HG02938 (cell line): ENCODE data around the gene GRIK2.
"Not testable (repeated sequence)": the region's sequence is repeated elsewhere in the genome, so short reads cannot be mapped to it uniquely, and the experiment has no call there.

Experiments
- ATAC-seq: cut with Tn5 transposase; IDR thresholded peaks from one replicate; pipeline ENCODE4 v1.9.1; 2021; ENCODE audit warnings: mild to moderate bottlenecking, moderate library complexity; ENCODE audit not compliant: unreplicated experiment

Gene GRIK2

DNA sequence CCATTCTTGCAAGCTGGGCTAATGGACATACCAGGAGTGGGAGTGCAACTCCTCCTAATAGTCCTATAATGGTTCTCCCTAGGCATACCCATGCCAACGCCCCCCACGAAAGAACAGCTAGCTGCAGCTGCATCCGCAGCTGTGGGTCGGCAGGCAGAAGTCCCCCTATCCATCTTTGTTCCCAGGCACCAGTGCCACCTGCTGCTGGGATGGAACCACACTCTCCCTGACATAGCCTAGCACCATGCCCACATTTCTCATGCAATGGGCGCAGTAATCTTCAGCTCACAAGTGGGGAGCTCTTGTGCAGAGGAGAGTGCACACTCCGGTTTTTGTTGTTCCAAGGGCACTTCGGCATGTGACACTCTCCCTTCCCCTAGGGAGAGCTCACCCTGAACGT, 567.8 kb downstream of the GRIK2 start:
- no peak for ATAC-seq

GRCh38 chr6:101980924-101981323, 587.4 kb downstream of the GRIK2 start:
- ATAC-seq: no peak

DNA sequence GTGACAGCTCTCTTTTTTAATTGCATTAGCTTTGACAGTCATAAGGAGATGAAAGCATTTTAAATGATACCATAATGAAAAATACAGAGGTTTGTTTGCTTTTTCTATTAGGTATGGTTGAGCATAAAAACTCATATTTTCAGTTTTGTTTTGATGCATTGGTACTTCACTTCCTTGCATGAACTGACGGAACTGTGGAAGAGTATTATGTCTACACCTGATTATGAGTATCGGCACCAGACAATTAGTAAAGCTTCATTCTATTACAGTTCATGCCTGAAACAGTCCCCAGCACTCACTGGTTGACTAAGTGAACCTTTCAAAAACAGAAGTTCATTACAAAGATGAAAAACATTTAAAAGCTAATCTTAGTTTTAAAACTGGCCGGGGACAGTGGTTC, 593.0 kb downstream of the GRIK2 start:
- no peak for ATAC-seq

- no peak for ATAC-seq
Observed at GRCh38 chr6:101992286-101992685, 598.8 kb downstream of the GRIK2 start.

GRCh38 chr6:101994521-101994920, 601.0 kb downstream of the GRIK2 start:
- ATAC-seq: no peak

DNA sequence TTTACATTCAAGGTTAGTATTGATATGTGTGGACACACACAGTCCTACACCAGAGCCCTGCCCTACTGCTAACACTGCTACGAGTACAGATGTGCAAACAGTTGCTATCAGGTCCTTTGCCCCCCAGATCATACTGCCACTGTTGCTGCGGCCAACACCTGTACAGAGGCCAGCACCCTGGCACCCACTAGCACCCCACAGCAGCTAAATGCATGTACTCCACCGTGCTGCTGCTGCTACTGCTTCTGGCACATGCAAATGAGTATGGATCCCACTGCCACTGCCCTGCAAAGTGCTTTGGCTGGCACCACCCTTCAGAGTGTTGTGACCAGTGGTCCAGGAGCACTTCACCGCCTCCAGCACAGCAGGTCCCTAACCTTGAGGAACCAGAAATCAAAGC, 621.9 kb downstream of the GRIK2 start:
- ATAC-seq: no peak

- no peak for ATAC-seq
Observed at GRCh38 chr6:102022281-102022680, 628.8 kb downstream of the GRIK2 start.

DNA sequence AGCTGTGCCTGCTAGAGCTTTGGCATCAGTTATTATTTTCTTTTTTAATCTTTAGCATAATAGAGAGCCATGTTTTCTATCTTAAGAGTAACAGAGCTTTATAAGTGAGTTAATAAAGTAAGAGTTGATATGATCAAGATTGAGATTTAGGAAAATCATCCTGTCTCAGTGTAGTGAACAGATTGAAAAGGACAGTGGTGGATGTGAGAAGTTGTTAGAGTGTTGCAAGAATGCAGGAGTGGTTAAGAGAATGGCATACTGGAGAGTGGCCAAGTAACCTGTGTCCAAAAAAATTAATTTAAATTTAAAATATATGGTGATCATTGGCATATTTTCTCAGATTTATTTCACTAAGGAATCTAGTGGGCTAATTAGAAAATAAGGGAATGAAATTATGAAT, 629.3 kb downstream of the GRIK2 start:
- ATAC-seq: no peak

GRCh38 chr6:102023977-102024657, 630.6 kb downstream of the GRIK2 start:
- no peak for ATAC-seq

DNA sequence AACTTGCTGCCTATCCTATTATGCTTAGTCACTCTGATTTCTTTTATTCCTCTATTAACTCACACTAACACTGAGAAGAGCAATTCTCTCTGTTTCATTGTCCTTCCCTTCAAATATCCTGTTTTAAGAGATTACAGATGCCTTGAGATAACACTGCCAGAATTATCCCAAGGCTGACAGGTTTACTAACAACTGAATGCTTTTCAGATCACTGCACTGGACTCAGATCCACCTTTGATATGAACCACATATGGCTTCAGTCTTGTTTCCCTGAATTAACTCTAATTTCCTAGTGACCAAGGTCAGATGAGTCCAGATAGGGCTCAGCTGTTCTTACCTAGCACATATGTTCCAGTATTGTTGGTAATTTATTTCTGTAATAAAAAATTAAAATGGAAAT, 633.1 kb downstream of the GRIK2 start:
- no peak for ATAC-seq

- no peak for ATAC-seq
Observed at GRCh38 chr6:102028176-102028575, 634.7 kb downstream of the GRIK2 start.

DNA sequence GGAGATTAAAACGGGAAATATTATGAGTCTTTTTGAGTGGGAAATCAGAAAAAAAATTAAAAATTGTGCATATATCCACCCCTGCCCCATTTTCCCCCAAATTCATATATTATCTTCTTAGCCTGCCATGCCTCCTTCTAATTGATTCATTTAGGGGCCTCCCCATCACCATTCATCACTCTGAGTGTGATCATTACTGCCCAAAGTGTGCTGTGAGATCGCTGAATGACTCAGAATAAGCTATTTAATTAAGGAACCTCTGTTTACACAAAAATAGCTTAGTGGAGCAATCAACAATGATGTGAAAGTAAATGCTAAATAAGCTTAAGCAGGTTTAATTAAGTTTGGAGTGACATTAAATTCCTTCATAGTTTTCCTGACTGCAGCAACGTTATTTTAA, 645.5 kb downstream of the GRIK2 start:
- ATAC-seq: no peak

DNA sequence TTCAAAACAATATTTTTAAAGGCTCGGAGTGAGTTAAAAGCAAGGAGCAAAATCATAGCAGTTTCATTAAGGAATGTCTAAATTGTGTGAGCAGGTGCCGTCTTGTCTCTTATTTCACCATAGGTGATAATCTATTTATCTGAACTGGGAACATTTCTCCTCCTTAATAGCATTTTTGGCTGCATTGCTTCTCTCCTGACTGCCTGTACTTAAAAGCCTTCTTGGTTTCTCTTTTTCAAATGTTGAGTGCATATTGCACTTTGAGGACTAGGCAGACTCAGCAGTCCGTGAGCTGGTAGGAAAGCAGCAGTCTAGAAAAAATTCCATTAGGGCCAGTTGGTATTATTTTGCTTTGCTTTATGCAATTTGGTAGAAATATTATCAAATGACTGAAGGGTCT, 645.9 kb downstream of the GRIK2 start:
- ATAC-seq: no peak

DNA sequence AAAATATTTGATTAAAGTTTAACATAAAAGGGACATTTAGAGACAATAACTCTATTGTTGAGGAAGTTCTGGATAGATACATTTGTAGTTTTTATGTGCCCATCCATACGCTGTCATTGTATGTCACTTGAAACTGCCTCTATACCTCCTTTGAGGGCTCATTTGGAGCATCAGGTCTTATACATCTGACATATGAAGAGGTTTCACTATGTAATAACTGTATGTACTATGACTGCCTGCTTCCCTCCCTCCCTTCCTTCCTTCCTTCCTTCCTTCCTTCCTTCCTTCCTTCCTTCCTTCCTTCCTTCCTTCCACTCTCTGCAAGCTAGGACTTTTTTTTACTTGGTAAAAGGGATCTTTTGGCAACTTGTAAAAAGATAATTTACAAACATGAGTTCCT, 657.5 kb downstream of the GRIK2 start:
- no peak for ATAC-seq

- no peak for ATAC-seq
Observed at GRCh38 chr6:102051720-102052119, 658.2 kb downstream of the GRIK2 start.

GRCh38 chr6:102064142-102064541, 670.6 kb downstream of the GRIK2 start:
- ATAC-seq: no peak

DNA sequence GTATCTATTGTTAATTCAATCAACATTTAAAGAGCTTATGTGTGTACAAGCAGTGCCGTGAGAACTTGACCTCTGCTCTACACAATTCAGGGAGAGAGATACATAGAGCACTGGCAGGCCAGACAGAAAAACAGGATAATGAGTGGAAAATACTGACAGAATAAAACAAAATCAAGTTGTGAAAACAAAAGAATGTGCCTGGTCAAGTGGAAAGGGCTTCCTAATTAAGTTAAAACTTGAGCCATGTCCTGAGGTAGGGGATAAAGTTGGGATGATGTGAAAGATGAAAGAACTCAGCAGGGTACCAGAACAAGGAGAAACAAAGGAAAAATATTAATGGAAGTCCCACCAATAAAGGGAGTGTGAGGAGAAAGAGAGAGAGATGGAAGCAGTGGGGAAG, 672.8 kb downstream of the GRIK2 start:
- ATAC-seq: no peak

DNA sequence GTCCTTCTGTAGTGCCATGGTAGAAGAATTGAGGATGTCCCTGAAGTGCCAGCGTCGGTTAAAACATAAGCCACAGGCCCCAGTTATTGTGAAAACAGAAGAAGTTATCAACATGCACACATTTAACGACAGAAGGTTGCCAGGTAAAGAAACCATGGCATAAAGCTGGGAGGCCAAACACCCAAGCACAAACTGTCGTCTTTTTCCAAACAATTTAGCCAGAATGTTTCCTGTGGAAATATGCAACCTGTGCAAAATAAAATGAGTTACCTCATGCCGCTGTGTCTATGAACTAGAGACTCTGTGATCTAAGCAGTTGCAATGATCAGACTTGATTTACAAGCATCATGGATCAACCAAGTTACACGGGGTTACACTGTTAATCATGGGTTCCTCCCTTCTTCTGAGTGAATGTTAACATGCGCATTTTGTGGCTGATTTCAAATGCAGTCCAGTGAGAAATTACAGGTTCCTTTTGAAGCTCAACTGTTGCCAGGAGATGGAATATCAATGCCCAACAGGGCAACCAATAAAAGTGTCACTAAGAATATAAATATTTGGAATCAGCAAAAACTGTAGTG, 674.9 kb downstream of the GRIK2 start:
- ATAC-seq: no peak

DNA sequence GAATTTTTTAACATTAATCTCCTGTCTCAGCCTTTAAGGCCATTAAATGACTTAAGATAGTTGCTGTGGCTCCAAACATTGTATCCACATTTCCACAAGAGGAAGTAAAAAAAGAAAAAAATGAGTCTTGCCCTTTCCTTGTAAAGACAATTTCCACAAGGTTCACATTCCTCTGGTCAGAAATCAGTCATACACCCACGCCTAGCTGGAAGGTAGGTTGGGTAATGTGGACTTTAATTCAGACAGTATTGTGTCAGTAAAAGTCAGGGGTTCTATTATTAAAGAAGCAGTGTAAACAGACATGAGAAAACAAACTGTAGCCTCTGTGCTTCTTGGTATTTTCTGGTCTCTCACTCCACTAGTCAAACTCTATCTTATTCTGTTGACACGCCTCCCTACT, 682.0 kb downstream of the GRIK2 start:
- ATAC-seq: no peak

GRCh38 chr6:102085257-102085656, 691.7 kb downstream of the GRIK2 start:
- ATAC-seq: no peak

GRCh38 chr6:102088160-102088559, 694.7 kb downstream of the GRIK2 start:
- not testable (repeated sequence) for ATAC-seq

GRCh38 chr6:102114402-102114801, 720.9 kb downstream of the GRIK2 start:
- peak; percentile 54 for ATAC-seq

DNA sequence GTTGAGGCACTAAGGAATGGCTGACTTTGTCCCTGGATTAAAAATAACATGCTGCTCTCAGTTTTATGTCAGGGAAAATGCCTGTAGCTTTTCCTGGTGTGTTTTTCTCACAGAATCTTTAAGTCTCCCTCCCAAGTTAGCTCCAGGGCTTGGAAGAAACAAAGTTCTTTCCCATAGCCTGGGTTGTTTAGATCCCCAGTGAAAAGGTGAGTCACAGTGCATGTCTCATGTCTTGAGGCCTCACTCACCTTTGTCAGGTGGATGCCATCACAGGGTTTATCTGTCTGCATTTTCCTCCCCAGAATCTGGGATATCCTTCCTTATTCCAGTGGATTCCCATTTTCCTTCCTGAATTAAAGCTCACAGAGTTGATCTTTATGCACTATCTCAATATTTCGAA, 722.4 kb downstream of the GRIK2 start:
- no peak for ATAC-seq
